H54 (cell line): ENCODE results near the gene ADSS2.

Experiments used
- DNase-seq: peaks from one replicate; pipeline ENCODE4 v3.0.0; 2011; ENCODE audit warnings: low spot score, mixed read lengths; ENCODE audit not compliant: insufficient read length
- FAIRE-seq: peaks from 3 replicates; lab custom pipeline; 2011; peaks lifted over from hg19 to GRCh38; lab: Jason Lieb, UNC
- POLR2A ChIP-seq: IDR thresholded peaks from 2 replicates; pipeline ENCODE4 v1.6.1; 2011; ENCODE audit warnings: low read depth, mild to moderate bottlenecking, low read length

The ADSS2 gene

GRCh38 chr1:244403431-244403830 lies 48.3 kb downstream of the ADSS2 start:
- no peak for TF ChIP-seq POLR2A
- FAIRE-seq: no peak
- DNase-seq: no peak

GRCh38 chr1:244400974-244401373 lies 50.7 kb downstream of the ADSS2 start:
- no peak for TF ChIP-seq POLR2A
- DNase-seq (no peak), FAIRE-seq (no peak)

- FAIRE-seq (no peak), DNase-seq (no peak)
- TF ChIP-seq POLR2A: no peak
Measured at GRCh38 chr1:244397131-244397530, 54.6 kb downstream of the ADSS2 start.

- TF ChIP-seq POLR2A: no peak
- DNase-seq (no peak), FAIRE-seq (no peak)
Measured at GRCh38 chr1:244395965-244396364, 55.7 kb downstream of the ADSS2 start.

- FAIRE-seq (no peak), DNase-seq (no peak)
- TF ChIP-seq POLR2A: no peak
Measured at GRCh38 chr1:244394826-244395765, 56.6 kb downstream of the ADSS2 start.

- no peak for FAIRE-seq
- no peak for DNase-seq
- no peak for TF ChIP-seq POLR2A
Measured at GRCh38 chr1:244394346-244394745, 57.4 kb downstream of the ADSS2 start.

- DNase-seq (no peak), FAIRE-seq (no peak)
- no peak for TF ChIP-seq POLR2A
Measured at GRCh38 chr1:244393604-244394176, 58.0 kb downstream of the ADSS2 start.

- DNase-seq: no peak
- TF ChIP-seq POLR2A: no peak
- FAIRE-seq: no peak
Measured at GRCh38 chr1:244391761-244392160, 59.9 kb downstream of the ADSS2 start.

- no peak for TF ChIP-seq POLR2A
- DNase-seq (no peak), FAIRE-seq (no peak)
Measured at GRCh38 chr1:244388961-244389360, 62.7 kb downstream of the ADSS2 start.

GRCh38 chr1:244387415-244387814 lies 64.3 kb downstream of the ADSS2 start:
- FAIRE-seq (no peak), DNase-seq (no peak)
- TF ChIP-seq POLR2A: no peak

GRCh38 chr1:244386595-244386994 lies 65.1 kb downstream of the ADSS2 start:
- FAIRE-seq: no peak

GRCh38 chr1:244384066-244384465 lies 67.6 kb downstream of the ADSS2 start:
- DNase-seq: no peak
- FAIRE-seq: no peak
- TF ChIP-seq POLR2A: no peak

More at GRCh38 chr1:244386595-244386994, 65.1 kb downstream of the ADSS2 start:
- TF ChIP-seq POLR2A: no peak
- DNase-seq: no peak

- FAIRE-seq: no peak
- DNase-seq: no peak
- TF ChIP-seq POLR2A: no peak
Measured at GRCh38 chr1:244383278-244383884, 68.3 kb downstream of the ADSS2 start.

GRCh38 chr1:244381878-244382565 lies 69.7 kb downstream of the ADSS2 start:
- TF ChIP-seq POLR2A: no peak
- DNase-seq (no peak), FAIRE-seq (no peak)
